DMS 273 (cell line): ENCODE results near the gene ARRDC3.

ENCODE experiments used
- DNase-seq: peaks from one replicate; lab custom pipeline; 2025; ENCODE audit not compliant: unreplicated experiment; lab: John Stamatoyannopoulos, UW

Gene ARRDC3

GRCh38 chr5:91384671-91385430, 1.7 kb upstream of the ARRDC3 start:
- peak; percentile 97 for DNase-seq

- peak; percentile 71 for DNase-seq
Measured at GRCh38 chr5:91383956-91384300, 811 bp upstream of the ARRDC3 start.

DNA sequence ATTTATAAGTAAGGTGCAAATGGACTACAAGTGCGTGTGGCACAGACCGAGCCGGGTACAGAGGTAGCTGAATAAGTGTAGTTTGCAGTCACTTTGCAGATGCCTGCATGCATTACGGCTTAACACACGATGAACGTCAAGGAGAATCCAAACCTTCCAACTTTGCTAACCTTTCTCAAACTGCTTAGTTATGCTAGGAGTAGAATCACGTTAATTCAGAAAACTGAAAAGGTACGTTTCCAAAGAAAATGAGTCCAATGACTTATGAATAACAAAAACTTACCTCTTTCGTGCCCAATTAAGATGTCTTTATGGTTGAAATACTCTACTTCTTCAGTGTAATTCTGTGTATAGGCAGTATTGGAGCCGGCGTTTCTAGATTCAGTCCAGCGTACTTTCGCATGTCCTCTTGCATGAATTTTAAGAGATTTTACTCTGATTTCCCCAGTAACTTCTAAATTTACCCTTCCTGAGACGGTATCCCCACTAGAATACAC, 539 bp downstream of the ARRDC3 start:
- DNase-seq, result peak; percentile 71

DNA sequence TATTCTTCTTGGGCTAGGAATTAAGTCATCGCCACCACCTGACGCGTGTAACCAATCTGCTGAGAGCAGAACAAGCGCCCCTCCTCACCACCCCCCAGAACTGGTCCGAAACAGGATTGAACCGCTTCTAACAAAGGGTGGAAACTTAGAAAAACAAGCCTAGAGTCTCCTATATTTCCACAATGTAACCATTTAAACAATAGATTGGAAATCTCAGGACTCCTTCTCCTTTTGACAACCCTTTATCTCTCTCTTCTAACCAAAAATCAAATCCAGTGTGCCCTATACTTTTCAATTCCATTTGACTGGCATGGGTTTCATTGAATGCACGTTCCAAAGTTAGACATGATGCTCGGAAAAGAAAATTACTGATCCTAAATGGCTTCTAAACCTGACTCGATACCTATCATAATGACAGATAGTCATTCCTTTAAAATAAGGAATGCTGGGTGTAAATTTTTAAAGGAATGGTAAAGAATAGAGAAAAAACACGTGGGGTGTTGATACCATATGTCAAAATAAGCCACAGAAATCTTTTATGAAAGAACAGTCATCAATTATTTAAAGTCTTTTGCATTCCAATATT, 1.2 kb downstream of the ARRDC3 start:
- peak; percentile 93 for DNase-seq

DNA sequence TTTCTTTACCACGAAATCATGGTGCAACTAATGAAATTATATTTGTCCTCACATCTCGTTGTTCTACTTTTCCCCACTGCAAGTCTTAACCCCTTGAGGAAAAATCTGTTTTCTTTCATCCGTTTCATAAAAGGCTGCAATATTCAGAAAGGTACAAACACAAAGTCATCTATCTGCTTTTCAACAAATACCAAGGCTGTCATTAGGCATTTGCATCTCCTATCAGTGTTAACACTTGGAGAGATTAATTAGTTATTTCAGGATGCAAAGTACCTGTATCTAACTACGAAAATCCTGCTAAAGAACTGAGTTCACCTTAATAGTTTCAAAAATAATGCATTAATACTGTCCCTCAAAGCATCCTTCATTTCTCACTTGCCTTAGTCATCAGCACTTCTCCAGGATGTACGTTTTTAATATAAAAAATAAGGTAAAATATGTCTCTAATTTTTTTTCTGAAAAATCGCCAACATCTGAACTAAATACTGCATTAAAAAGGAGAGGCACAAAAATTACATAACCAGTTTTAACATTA, 1.8 kb downstream of the ARRDC3 start:
- DNase-seq, result no peak

- DNase-seq, result peak; percentile 99
Measured at GRCh38 chr5:91380491-91381238, 2.5 kb downstream of the ARRDC3 start.

- peak; percentile 98 for DNase-seq
Measured at GRCh38 chr5:91379914-91380490, 3.1 kb downstream of the ARRDC3 start.

GRCh38 chr5:91379246-91379913, 3.7 kb downstream of the ARRDC3 start:
- DNase-seq, result peak; percentile 18

DNA sequence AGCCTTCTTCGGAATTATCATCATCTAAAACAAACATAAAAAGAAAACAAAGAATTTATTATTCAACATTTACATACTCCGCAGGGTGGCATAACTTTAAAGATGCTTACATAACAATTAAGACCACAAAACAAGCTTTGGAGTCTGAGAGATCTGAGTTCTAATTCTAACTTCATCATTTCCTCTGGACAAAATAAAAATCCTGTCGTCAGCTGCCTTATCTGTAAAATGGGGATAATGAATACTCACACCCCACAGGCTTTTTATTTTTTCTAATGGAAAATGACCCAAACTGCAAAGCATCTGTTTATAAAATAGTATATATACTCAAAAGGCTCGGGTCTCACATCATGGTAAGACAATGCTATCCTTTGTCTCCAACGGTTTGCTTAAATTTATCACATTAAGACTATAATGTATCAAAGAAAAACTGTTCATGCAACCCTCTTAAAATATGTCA, 4.3 kb downstream of the ARRDC3 start:
- DNase-seq, result peak; percentile 6

GRCh38 chr5:91374893-91375520, 8.1 kb downstream of the ARRDC3 start:
- no peak for DNase-seq

DNA sequence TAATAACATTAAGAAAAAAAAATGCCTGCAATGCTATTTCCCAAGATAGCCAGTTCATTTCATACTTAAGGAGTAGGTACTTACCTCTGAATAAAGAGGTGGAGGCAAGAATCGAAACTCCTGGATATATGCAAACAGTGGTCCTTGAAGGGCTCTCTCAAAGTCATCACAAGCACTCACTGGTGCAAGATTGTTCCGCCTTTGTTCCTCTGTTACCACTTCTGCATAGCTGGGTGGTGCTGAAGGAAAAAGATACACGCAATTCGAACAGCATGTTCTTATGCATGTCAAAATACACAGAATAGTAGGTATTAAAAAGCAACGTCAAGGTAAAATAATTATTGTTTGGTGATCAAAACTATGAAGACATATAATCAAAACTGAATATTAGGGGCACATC, 9.5 kb downstream of the ARRDC3 start:
- no peak for DNase-seq

GRCh38 chr5:91373006-91373405, 10.1 kb downstream of the ARRDC3 start:
- DNase-seq, result no peak

DNA sequence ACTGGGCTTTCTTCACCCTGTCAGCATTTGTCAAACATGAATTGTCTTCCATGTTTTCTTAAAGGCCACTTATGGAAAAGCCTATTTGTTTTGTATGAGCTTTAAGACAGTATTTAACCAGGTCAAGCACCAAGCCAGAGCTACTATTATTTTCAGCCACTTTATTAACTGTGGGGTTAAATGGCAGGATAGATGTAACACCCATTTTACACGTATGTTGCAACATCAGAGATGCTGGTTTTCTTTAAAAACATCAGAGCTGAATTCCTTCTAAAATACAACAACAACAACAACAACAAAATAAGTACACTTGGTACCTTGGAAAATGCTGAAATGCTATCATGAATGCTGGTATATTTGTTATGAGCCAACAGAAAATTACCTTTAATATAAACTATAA, 13.6 kb downstream of the ARRDC3 start:
- no peak for DNase-seq

DNA sequence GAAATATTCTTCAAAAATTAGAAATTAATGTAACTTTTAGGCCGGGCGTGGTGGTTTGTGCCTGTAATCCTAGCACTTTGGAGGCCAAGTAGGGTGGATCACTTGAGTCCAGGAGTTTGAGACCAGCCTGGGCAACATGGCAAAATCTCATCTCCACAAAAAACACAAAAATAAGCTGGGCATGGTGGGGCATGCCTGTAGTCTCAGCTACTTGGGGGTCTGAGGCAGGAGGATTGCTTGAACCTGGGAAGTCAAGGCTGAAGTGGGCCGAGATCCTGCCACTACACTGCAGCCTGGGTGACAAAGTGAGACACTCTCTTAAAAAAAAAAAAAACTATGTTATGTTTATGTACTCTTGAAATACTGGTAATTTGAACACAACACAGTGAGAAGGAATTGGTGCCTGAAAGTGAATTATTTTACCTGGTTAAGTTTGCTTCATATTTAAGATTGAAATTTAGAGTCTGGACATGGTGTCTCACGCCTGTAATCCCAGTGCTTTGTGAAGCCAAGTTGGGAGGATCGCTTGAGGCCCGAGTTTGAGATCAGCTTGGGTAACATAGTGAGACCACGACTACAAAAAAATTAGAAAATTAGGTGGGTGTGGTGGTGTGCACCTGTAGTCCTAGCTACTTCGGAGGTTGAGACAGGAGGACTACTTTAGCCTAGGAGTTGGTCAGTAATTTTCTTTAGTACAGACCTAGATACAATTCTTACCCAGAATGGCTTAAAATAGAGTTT, 15.0 kb downstream of the ARRDC3 start:
- DNase-seq, result no peak

DNA sequence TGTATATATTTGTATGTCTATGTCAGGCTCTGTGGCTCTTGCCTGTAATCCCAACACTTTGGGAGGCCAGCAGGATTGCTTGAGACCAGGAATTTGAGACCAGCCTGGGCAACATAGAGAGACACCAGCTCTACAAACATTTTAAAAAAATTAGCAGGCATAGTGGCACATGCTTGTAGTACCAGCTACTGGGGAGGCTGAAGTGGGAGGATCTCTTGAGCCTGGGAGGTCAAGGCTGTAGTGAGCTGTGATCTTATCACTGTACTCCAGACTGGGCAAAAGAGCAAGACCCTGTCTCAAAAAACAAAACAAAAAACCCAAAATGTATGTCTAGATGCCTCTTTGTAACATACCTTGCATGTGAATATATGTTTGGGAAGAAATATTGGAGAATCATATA, 15.8 kb downstream of the ARRDC3 start:
- no peak for DNase-seq

GRCh38 chr5:91366551-91366950, 16.6 kb downstream of the ARRDC3 start:
- peak; percentile 15 for DNase-seq

DNA sequence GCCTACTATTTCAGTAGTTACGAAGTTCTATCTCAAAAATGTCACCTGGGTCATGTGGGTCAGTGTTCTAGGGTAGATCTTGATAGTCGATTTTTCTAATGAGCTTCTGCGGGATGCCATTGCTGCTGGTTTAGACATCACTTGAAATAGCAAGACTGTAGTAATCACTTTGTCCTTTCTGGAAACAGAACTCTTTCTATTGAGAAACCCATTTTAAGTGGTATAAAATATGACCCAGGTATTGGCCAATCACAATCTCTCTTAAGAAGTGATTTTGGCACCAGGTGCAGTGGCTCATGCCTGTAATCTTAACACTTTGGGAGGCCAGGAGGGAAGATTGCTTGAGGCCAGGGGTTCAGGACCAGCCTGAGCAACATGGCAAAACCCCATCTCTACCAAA, 17.6 kb downstream of the ARRDC3 start:
- DNase-seq, result no peak

GRCh38 chr5:91362935-91363334, 20.2 kb downstream of the ARRDC3 start:
- no peak for DNase-seq

DNA sequence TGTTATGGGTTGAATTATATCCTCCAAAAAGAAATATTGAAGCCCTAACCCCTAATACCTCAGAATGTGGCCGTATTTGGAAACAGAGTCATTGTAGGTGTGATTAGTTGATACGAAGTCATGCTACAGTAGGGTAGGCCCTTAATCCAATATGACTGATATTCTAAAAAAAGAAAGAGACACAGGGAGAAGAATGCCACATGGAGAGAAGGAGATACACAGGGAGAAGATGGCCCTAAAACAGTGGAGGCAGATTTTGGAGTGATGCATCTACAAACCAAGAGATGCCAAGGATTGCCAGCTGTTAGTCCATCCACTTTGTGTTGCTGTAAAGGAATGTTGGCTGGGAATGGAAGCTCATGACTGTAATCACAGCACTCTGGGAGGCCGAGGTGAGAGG, 21.3 kb downstream of the ARRDC3 start:
- DNase-seq, result no peak
